Fibroblast of the aortic adventitia (primary cell): Measurements from ENCODE around the gene SAE1. TPM values are rescaled to one million over a fixed set of nuclear protein-coding genes. Genes with fewer than 3 reads are reported as not detected.
"Not testable (repeated sequence)": the region's sequence is repeated elsewhere in the genome, so short reads cannot be mapped to it uniquely, and the experiment has no call there.

Source experiments
- DNase-seq: peaks from one replicate; pipeline ENCODE4 v3.0.0-alpha.2; 2010; ENCODE audit warnings: low read depth
- H3K4me3 ChIP-seq: 2 replicates; pipeline ENCODE4 v1.5.1; 2011; ENCODE audit warnings: low read depth, mild to moderate bottlenecking, control low read depth, low read length, moderate library complexity
- total RNA-seq: library from RNA; depleted of rRNA; stranded (reverse); fragments of >200 nt; gene quantifications from 2 replicates; pipeline ENCODE4 v1.2.3, GENCODE V29; 2012; ENCODE audit warnings: low replicate concordance
- TF ChIP-seq, protein P1 (sequence below): IDR thresholded peaks from 2 replicates; pipeline ENCODE4 v1.5.1; 2011; ENCODE audit warnings: mild to moderate bottlenecking, low read length, control low read depth, inconsistent platforms; ENCODE audit not compliant: insufficient read depth

The SAE1 gene
- total RNA-seq, 1 donor: 140 TPM

DNA sequence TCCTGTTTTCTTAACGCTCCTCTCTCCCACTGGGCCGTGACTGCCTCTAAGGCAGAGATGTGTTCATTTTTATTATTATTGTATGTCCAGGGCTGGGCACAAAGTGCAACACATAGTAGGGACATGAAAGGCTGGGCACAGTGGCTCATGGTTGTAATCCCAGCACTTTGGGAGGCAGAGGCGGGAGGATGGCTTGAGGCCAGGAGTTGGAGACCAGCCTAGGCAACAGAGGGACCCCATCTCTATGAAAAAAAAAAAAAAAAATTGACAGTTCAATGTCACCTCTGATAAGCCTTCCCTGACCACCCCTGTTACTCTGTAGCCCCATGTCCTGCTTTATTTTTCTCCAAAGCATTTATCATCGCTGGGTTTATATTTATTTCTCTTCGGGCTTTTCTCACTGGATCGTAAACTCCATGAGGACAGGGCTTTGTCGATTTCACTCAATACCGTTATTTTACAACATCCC lies 481 bp upstream of the SAE1 start:
- DNase-seq: no peak
- no peak overlapping the region for H3K4me3 ChIP-seq
- TF ChIP-seq, protein P1, sequence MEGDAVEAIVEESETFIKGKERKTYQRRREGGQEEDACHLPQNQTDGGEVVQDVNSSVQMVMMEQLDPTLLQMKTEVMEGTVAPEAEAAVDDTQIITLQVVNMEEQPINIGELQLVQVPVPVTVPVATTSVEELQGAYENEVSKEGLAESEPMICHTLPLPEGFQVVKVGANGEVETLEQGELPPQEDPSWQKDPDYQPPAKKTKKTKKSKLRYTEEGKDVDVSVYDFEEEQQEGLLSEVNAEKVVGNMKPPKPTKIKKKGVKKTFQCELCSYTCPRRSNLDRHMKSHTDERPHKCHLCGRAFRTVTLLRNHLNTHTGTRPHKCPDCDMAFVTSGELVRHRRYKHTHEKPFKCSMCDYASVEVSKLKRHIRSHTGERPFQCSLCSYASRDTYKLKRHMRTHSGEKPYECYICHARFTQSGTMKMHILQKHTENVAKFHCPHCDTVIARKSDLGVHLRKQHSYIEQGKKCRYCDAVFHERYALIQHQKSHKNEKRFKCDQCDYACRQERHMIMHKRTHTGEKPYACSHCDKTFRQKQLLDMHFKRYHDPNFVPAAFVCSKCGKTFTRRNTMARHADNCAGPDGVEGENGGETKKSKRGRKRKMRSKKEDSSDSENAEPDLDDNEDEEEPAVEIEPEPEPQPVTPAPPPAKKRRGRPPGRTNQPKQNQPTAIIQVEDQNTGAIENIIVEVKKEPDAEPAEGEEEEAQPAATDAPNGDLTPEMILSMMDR: no peak

DNA sequence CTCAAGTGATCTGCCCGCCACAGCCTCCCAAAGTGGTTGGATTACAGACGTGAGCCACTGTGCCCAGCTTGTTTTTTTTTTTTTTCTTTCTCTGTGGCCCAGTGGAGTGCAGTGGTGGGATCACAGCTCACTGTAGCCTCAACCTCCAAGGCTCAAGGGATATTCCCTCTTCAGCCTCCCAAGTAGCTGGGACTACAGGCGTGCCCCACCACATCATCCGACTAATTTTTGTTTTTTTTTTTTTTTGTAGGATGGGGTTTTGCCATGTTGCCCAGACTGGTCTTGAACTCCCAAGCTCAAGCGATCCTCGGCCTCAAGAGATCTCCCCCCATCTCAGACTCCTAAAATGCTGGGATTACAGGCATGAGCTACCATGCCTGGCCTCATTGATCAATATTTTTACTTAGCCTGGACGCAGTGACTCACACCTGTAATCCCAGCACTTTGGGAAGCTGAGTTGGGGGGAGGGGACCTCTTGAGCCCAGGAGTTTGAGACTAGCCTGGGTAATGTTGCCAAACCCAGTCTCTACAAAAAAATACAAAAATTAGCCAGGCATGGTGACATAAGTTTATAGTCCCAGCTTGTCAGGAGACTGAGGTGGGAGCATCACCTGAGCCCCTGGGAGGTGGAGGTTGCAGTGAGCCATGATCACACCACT lies 1.7 kb downstream of the SAE1 start:
- TF ChIP-seq, protein P1: no peak
- H3K4me3 ChIP-seq: peak overlapping the region; percentile 91
- no peak for DNase-seq

DNA sequence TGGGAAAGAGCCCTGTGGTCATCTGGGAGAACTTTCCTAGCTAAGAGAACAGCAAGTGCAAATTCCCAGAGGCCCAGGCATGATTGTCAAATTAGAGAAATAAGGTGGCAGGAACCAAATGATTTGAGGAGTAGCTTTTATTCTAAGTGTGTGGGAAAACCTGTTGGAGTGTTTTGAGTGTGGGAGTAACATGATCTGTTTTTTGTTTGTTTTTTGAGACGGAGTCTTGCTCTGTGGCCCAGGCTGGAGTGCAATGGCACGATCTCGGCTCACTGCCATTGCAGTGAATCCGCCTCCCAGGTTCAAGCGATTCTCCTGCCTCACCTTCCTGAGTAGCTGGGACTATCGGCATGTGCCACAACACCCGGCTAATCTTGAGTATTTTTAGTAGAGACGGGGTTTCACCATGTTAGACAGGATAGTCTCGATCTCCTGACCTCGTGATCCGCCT lies 2.4 kb downstream of the SAE1 start:
- no peak for DNase-seq
- no peak overlapping the region for H3K4me3 ChIP-seq
- TF ChIP-seq, protein P1: no peak

DNA sequence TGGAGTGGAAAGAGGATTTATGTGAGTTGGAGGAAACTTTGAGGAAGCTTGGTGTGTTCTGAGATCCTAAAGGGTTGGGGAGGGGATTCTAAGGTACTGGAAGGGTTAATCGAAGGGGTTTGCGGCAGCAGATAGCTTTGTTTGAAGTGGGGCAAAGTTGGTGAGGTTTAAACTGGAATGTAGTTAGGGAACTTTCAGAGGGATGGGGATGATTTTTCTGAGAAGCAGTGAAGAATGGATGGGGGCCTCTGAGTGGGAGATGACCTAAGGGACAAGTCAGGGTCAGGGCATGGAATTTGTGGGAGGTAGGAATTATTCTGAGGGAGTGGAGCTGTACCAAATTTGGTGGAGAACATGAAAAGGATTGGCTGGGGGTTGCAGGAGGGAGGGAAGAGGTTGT lies 3.9 kb downstream of the SAE1 start:
- no peak overlapping the region for H3K4me3 ChIP-seq
- TF ChIP-seq, protein P1: no peak
- DNase-seq: no peak

DNA sequence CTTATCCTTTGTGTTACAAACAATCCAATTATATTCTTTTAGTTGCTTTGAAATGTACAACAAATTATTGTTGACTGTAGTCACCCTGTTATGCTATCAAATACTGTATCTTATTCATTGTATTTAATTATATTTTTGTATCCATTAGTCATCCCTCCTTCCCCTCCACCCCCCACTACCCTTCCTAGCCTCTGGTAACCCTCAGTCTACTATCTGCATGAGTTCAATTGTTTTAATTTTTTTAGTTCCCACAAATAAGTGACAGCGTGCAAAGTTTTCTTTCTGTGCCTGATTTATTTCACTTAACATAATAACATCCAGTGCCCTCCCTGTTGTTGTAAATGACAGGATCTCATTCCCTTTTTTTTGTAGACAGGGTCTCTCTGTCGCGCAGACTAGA lies 4.5 kb downstream of the SAE1 start:
- DNase-seq: no peak
- no peak overlapping the region for H3K4me3 ChIP-seq
- TF ChIP-seq, protein P1: no peak

DNA sequence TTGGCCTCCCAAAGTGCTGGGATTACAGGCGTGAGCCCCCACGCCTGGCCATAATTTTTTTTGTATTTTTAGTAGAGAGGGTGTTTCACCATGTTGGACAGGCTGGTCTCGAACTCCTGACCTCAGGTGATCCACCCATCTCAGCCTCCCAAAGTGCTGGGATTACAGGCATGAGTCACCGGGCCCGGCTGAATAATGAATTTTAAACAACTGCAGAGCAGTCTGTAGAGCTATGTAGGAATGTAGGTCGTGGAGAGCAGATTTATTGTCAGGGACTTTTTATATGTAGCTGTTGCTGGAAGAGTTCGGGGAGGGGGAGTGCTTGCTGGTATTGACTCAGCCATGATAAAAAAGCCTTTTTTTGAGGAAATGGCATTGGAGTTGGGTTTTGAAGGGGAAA lies 10.6 kb downstream of the SAE1 start:
- DNase-seq: peak; percentile 63
- not testable (repeated sequence) for H3K4me3 ChIP-seq

DNA sequence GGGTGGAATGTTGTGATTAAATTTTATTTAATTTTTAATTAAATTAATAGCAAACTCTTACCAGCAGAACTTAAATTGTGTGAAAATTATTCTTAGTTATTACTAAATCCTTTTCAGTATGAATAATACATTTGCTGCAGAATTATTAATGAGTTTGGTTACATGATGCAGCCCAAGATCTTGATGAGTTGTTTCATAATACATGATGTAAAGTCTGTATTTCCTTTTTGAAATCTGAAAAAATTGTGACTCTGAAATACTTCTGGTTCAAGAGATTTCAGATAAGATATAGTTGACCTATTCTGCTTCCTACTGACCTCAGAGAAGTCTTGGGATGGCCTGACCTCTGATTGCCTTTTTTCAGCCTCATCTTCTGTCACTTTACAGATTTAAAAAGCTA lies 11.1 kb downstream of the SAE1 start:
- TF ChIP-seq, protein P1: no peak
- DNase-seq: no peak
- no peak overlapping the region for H3K4me3 ChIP-seq
